GM18511 (cell line): ENCODE data around the gene OPN1LW.
A peak's percentile ranks its signal among the peaks of the same experiment; 100 is the strongest.
"Not testable (repeated sequence)": the region's sequence is repeated elsewhere in the genome, so short reads cannot be mapped to it uniquely, and the experiment has no call there.

Experiments used
- ATAC-seq: cut with Tn5 transposase; IDR thresholded peaks from one replicate; pipeline ENCODE4 v1.9.1; 2021; ENCODE audit warnings: mild to moderate bottlenecking, moderate library complexity; ENCODE audit not compliant: unreplicated experiment

The OPN1LW gene

DNA sequence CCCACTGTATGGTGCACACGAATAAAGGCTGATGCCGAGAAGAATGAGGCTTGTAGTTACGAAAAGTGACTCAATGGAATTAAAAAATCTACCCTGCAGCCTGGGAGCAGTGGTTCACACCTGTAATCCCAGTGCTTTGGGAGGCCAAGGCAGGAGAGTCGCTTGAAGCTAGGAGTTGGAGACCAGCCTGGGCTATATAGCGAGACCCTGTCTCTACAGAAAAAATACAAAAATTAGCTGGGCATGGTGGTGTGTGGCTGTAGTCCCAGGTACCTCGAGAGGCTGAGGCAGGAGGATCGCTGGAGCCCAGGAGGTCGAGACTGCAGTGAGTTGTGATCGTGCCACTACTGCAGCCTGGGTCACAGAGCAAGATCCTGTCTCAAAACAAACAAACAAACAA lies 11.7 kb upstream of the OPN1LW start:
- ATAC-seq: no peak

DNA sequence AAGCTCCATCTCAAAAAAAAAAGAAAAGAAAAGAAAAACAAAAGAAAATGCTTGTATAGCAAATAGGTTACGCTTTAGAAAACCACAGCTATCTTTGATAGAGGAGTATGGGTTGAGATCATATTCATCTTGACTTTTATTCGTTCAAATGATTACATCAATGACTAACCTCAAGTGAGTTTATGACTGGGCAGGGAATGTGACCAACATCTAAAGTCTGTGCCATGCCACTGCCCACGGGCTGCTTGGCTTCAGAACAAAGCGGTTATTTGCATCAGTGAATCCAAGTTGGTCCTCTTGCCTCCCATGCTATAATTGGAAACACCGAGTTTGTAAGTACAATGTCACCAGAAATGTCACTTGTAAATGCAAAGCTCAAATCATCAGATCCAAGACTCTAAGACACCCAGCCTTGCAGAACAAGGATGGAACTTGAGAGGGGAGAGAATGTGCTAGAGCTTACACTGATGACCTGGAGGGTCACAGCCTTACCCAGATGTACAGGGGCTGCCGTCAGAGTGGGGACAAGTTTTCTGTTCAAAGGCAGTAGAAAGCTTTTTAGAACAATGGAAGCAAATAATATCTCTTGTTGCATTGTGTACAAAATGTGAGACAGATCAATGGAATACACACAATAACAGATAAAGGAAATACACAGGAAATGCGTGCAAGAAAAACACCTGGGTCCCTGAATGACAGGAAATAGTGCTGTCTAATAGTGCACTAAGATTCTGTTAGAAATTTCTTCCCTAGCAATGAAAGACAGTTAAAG lies 8.4 kb upstream of the OPN1LW start:
- ATAC-seq: no peak

DNA sequence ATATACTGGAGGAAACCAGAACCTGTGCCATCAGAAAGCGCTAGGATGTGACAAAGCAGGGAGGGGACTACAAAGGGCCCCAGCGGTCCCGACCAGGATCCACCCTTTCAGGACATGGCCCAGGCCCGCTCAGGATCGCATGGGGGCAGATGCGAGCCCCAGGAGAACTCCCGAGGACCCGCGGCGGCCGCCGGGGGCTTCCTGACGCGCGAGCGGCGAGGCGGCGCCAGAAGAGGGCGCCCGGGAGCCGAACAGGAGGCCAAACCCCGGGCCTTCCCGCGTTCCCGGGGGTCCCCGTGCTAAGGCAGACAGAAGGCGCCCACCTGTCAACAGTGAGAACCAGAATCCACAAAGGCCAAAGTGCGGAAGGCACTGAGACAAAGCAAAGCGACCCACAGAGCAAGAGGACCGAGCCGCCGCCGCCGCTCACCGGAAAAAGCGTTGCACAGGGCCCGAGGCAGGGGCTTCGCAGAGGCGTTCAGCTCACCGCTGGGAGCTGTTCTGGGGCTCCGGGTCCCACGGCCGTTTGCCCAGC lies 7.3 kb upstream of the OPN1LW start:
- ATAC-seq: no peak

DNA sequence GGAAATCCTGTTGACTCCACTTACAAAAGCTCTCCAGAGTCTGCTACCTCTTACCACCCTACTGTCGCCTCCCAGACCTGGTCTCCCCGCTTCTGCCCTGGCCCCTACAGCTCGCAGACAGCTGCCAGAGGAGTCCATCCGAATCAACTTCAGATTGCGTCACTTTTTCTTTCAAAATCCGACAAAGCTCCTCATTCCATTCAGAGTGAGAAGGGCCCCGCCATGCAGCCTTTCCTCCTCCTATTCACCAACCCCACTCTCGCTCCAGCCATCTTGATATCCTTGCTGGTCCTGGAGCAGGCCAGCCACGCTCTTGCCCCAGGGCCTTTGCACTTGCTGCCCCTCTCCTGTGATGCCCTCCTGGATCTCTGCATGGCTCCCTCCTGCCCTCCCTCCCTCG lies 5.2 kb upstream of the OPN1LW start:
- ATAC-seq: no peak

DNA sequence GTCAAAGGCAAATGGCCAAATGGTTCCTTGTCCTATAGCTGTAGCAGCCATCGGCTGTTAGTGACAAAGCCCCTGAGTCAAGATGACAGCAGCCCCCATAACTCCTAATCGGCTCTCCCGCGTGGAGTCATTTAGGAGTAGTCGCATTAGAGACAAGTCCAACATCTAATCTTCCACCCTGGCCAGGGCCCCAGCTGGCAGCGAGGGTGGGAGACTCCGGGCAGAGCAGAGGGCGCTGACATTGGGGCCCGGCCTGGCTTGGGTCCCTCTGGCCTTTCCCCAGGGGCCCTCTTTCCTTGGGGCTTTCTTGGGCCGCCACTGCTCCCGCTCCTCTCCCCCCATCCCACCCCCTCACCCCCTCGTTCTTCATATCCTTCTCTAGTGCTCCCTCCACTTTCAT lies 3.8 kb upstream of the OPN1LW start:
- ATAC-seq: no peak

DNA sequence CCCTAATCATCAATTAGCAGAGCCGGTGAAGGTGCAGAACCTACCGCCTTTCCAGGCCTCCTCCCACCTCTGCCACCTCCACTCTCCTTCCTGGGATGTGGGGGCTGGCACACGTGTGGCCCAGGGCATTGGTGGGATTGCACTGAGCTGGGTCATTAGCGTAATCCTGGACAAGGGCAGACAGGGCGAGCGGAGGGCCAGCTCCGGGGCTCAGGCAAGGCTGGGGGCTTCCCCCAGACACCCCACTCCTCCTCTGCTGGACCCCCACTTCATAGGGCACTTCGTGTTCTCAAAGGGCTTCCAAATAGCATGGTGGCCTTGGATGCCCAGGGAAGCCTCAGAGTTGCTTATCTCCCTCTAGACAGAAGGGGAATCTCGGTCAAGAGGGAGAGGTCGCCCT lies 3.3 kb upstream of the OPN1LW start:
- ATAC-seq: no peak

DNA sequence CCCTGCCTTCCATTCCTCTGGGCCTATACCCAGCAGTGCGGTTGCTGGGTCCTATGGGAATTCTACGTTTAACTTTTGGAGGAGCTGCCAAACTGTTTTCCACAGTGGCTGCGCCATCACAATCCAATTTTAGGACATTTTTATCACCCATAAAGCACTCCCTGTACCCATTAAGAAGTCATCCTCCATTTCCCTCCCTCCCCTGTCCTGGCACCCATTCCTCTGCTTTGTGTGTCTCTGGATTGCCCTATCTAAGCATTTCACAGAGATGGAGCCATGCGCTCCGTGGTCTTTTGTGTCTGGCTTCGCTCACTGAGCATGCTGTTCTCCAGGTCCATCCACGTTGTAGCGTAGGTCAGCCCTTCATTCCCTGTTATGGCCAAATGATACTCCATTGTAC lies 1.7 kb upstream of the OPN1LW start:
- ATAC-seq: no peak

DNA sequence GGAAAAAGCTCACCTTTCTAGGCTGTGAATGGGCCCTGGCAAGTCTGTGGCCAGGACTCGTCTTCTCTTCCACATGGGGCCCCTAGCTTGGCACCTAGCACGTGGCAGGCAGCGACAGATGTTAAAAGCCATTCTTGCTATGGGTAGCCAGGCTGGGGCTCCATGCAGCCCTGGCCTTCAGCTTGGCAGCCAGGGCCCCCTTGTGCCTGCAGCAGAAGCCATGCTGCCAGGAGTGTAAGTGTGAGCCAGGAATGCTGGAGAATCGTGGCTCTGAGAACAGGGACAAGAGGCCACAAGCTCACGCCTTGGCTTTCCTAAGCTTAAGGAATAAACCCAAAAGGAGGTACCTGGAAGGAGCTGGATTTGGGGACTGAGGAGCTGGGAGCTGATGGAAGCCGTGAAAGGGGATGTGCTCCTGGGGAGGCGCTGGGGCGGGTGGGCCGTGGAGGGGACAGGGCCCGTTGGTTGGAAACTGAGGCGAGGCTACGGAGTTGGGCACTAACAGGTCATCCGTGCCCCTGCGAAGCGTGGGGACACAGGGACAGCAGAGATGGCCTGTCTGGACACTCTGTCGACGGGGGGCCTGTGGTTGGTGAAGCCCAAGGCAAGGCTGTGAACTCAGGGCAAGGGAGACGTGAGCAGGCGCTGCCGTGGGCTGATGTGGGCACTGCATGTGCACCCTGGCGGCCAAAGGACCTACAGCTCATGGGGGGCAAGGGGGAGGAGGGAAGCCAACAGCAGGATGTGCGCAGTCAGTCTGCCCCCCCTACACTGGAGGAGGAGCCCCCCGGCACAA lies 895 bp upstream of the OPN1LW start:
- ATAC-seq: no peak

DNA sequence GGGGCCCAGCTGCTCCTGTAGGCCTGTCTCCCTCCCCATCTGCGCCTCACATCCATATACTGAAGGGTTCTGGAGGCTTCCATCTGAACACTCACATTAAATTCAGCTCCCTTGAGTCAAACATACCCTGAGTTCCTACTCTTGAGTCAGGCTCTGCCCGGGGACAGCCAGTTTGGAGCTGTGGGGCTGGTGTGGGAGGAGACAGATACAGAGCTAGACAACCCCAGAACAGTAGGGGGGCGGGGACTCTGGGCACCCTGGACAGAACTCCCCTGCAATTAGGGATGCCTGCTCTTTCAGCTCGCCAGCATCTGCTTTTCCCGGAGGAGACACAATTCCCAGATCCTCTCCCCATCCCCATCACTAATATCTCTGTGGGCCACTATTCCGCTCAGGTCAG lies 7.0 kb downstream of the OPN1LW start:
- ATAC-seq: not testable (repeated sequence)

DNA sequence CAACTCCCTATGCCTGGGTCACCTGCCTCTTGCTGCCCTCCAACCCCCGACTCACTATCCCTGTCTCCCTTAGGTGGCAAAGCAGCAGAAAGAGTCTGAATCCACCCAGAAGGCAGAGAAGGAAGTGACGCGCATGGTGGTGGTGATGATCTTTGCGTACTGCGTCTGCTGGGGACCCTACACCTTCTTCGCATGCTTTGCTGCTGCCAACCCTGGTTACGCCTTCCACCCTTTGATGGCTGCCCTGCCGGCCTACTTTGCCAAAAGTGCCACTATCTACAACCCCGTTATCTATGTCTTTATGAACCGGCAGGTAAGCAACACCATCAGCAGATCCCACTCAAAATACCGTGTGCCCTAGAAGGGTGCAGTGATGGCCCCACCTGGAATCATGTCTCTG lies 12.2 kb downstream of the OPN1LW start:
- not testable (repeated sequence) for ATAC-seq

DNA sequence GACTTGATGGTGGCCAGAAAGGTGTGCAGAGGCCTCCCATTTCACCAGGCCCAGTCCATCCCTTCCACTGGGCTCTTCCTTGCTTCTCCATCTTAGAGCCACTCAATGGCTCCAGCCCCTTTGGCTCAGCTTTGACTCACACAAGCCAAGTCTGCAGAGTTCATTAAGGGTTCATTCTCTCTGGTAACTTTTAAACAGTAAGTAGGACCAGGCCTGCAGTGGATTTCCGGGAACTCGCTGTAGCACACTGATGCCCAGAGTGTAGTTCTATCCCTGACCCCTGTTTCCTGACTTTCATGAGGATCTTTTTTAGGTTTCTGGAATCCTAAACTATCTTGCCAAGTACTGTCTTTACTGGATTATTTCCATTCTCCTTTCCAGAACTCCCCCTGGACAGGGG lies 13.2 kb downstream of the OPN1LW start:
- ATAC-seq: not testable (repeated sequence)

DNA sequence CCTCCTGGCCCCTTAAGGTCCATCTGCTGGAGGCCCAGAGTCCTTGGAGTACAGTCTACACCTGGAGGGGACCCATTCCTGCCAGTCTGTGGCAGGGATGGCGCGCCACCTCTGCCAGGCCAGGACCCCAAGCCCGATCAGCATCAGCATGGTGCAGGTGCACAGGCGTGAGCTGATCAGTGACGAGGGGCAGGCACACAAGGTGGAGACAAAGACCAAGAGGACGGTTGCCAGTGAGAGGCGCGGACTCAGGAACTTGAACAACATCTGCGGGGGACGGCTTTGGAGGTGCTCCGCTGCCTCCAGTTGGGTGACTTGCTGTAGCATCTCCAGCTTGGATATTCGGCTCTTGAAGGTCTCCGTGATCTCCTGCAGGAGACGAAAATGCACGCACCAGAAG lies 15.3 kb downstream of the OPN1LW start:
- ATAC-seq: not testable (repeated sequence)

DNA sequence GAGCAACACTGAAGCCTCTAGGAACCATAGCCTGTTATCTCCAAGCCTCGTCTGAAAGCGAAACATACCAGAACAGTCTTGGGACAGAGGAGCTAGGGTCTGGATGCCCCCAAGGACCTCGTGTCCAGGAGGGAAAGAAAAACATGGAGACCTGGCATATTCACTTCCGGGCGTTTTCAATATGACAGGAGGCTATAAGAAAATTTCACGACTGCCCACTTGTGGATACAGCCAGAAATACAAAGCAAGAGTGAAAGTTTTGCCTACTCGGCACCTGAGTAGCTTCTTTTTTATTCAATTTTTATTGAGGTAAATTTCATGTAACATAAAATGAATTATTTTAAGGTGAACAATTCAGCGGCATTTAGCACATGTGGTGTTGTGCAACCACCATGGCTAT lies 20.9 kb downstream of the OPN1LW start:
- ATAC-seq: not testable (repeated sequence)

DNA sequence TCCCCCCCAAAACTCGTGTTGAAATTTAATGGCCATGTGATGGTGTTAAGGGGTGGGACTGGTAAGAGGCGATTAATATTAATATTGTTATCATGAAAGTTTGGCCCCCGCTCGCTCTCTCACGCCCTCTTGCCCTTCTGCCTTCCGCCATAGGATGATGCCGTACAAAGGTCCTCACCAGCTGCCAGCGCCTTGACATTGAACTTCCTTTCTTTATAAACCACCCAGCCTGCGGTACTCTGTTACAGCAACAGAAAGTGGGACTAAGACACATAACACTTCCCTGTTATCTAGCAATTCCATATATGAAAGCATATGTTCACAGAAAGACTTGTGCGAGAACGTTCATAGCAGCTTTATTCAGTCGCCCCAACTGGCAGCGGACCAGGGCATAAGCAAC lies 24.3 kb downstream of the OPN1LW start:
- ATAC-seq: not testable (repeated sequence)

DNA sequence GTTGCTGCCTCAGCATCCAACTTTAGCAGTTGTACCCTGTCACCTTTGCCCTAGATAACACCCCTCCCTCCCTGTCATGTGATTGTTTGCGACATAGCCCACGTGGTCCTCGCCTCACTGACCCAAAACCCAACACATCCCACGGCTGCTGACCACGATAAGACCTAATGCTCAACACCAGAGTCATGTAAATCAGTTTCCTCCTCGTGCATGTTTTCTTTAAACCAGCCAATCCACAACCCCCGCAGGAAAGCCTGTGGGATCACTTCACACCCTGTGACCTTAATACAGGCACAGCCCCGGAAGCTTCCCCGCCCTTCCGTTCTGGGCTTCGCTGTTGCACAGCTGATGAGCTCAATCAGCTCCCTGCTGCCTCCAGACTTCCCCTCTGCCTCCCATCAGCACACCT lies 28.5 kb downstream of the OPN1LW start:
- peak; percentile 77 for ATAC-seq

DNA sequence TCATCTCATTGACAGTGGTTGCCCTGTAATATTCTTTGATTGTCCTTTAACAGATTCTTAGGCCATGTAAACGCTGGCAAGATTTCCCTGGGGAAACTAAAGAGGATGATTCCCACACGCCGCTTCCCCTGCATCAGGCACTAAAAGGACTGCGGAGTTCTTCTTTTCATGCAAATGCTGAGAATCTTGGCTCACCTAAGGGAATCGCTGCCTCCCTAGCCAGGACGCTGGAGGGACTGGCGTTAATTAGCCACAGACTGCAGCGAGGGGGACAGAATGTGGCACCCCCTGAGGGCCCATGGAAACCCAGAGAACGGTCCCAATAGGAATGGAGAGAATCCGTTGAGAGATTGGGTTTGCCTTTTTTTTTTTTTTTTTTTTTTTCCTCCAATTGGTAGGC lies 30.3 kb downstream of the OPN1LW start:
- not testable (repeated sequence) for ATAC-seq

DNA sequence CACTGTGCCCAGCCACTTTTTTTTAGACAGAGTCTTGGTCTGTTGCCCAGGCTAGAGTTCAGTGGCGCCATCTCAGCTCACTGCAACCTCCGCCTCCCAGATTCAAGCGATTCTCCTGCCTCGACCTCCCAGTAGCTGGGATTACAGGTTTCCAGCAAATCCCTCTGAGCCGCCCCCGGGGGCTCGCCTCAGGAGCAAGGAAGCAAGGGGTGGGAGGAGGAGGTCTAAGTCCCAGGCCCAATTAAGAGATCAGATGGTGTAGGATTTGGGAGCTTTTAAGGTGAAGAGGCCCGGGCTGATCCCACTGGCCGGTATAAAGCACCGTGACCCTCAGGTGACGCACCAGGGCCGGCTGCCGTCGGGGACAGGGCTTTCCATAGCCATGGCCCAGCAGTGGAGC lies 38.3 kb downstream of the OPN1LW start, which contains the start of gene OPN1MW:
OPN1MW (plus strand) TSS at position 301 of the 400 bp plus-strand sequence; CDS start at position 383, 82 bp downstream.
- not testable (repeated sequence) for ATAC-seq

DNA sequence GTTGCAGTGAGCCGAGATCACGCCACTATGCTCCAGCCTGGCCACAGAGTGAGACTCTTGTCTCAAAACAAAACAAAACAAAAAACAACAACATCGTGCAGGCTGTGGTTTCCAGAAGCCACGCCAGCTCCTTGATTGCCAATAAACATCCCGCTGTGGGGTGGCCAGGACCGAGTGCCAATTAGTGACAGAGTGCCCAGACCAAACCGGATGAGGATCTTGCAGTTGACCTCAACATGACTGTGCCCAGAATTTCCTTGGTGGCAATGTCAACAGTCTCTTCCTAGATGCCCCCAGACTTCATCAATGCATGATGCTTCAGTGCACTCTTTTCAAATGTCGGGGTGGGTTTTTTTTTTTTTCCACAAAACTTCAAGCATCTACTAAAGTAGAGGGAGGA lies 39.8 kb downstream of the OPN1LW start:
- not testable (repeated sequence) for ATAC-seq

DNA sequence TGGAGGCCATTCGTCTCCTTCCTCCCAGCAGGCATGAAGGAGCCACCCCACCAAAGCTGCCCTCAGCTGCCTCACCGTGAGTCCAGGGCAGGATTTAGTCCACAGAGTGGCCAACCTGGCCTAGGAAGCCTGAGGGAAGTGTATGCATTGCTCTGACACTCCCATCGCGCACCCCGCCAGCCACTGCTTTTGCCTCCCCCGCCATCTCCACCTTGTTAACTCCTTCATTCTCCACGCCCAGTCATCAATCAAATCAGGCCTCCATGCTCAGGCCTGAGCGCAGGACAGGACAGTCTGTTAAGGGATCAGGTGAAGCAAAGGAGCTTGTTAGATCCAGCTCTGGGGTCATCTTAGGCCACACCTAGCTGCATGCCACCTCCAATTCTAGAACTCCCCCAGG lies 48.8 kb downstream of the OPN1LW start:
- not testable (repeated sequence) for ATAC-seq

DNA sequence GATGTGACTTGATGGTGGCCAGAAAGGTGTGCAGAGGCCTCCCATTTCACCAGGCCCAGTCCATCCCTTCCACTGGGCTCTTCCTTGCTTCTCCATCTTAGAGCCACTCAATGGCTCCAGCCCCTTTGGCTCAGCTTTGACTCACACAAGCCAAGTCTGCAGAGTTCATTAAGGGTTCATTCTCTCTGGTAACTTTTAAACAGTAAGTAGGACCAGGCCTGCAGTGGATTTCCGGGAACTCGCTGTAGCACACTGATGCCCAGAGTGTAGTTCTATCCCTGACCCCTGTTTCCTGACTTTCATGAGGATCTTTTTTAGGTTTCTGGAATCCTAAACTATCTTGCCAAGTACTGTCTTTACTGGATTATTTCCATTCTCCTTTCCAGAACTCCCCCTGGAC lies 50.3 kb downstream of the OPN1LW start:
- ATAC-seq: not testable (repeated sequence)

DNA sequence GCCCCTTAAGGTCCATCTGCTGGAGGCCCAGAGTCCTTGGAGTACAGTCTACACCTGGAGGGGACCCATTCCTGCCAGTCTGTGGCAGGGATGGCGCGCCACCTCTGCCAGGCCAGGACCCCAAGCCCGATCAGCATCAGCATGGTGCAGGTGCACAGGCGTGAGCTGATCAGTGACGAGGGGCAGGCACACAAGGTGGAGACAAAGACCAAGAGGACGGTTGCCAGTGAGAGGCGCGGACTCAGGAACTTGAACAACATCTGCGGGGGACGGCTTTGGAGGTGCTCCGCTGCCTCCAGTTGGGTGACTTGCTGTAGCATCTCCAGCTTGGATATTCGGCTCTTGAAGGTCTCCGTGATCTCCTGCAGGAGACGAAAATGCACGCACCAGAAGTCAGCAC lies 52.4 kb downstream of the OPN1LW start:
- ATAC-seq: not testable (repeated sequence)
